Measurements from ENCODE around the gene RTL1. TPM values are rescaled to one million over a fixed set of nuclear protein-coding genes. Genes with fewer than 3 reads are reported as not detected.

RTL1 gene
- total RNA-seq, 3 donors from 2014 or later: not detected

DNA sequence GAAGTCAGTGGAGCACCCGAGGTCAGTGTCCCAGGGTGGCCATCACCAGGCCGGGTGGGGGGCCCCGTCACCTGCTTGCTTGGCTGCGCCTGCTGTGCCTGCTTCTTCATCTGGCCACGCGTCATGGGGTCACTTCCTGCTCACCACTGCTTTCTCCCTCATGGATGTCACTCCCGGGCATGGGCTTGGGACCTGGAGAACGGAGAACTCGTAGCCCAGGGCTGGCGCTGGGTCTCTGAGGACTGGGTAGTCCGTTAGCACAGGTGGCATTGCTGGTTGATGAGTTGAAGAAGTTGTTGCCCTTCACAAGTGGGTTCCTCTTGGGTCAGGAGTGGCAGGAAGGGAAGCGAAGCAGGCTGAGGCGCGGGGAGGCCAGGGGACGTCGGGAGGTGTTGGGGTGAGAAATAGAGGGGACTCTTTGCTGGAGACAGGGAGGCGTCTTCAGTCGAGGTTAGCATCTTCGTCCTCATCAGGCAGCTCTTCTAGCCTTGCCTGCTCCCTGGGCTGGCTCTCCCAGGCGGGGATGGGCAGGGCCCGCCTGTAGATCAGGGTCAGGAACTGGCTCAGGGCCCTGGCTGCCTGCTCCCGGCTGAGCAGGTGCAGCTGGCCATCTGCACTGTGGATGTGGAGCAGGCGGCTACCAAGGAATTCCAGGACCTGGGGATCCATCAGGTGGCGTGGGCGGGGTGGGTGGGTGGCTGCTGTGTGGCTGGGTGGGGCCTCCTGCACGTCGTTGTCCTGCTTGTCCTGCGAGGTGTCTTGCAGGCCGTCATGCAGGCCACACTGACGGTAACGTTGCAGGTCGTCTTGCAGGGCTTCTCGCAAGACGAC lies 23.0 kb downstream of the RTL1 start:
- intact Hi-C loops (cut with DNase I; ENCODE audit: low total_unique reads): no loop called here
- H3K4me1 ChIP-seq: no peaks in the 10 kb centered on the region
- DNase-seq (ENCODE audit: low spot score in 2 of 2): no peak

DNA sequence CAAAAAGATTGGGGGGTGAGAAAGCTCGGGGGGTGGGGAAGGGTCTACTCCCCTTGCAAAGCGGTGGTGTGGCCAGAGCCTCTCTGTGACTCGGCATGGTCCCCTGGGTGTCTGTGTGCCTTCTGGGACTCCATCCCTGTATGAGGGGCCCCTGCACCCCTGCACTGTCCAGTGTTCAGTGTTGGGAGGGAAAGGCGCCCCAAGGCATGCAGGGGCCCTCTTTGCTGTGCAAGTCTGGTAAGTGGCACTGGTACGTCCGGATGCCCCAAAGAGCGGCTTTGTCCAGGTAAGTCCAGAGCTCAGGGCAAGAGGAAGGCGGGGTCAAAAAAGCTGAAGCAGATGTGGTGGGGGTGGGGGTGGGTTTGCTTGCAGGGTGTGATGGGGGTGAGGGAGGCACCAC lies 23.7 kb downstream of the RTL1 start:
- intact Hi-C loops (cut with DNase I; ENCODE audit: low total_unique reads): loop anchor here (5.0 kb wide), 1 partner anchor 493 kb away; no protein-coding TSS in a partner anchor
- Histone ChIP-seq H3K4me1 (no peaks in the 10 kb centered on the region), H3K27me3 (peaks cover 0 to 18% of the 10 kb centered on the region in 2 donors), H3K4me3 (no peak overlapping the region), H3K9me3 (peaks cover 0 to 8% of the 10 kb centered on the region in 2 donors), H3K36me3 (no peaks in the 10 kb centered on the region), H3K27ac (no peak overlapping the region)
- TF ChIP-seq CTCF (IDR thresholded peaks at IDR 0.05): no peak
- TF ChIP-seq POLR2A (IDR thresholded peaks at IDR 0.05): no peak
- no peak for TF ChIP-seq POLR2AphosphoS5 (IDR thresholded peaks at IDR 0.05)
- no peak for DNase-seq (ENCODE audit: low spot score in 2 of 2)

More for the DNA sequence above, 23.0 kb downstream of the RTL1 start:
- Histone ChIP-seq H3K36me3 (no peaks in the 10 kb centered on the region), H3K4me3 (no peak overlapping the region), H3K27me3 (peaks cover 0 to 11% of the 10 kb centered on the region in 2 donors), H3K27ac (no peak overlapping the region), H3K9me3 (peaks cover 0 to 8% of the 10 kb centered on the region in 2 donors)
- TF ChIP-seq POLR2A (IDR thresholded peaks at IDR 0.05) (no peak), POLR2AphosphoS5 (IDR thresholded peaks at IDR 0.05) (no peak), CTCF (IDR thresholded peaks at IDR 0.05) (no peak)

DNA sequence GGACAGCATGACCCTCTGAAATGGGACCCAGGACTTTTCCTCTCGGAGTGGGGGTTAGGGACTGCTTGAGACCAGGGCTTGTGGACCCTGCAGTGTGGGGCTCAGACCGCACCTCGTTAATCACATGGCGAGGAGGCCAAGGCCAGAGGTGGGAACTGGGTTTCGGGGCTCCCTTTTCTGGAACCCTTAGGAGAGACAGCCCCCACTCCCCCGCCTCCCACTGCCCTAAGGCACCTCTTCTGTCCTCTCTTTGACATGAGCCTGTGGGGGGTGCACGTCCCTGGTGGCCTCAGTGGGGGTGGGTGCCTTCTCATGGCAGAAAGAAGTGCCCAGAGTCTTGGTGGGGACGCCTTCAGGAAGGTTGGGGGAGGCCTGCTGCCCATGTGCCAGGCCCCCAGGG lies 24.3 kb downstream of the RTL1 start:
- H3K27ac ChIP-seq: no peak overlapping the region
- peaks cover 0 to 23% of the 10 kb centered on the region in 2 donors for H3K27me3 ChIP-seq
- H3K36me3 ChIP-seq: no peaks in the 10 kb centered on the region
- no peaks in the 10 kb centered on the region for H3K4me1 ChIP-seq
- no peak overlapping the region for H3K4me3 ChIP-seq
- H3K9me3 ChIP-seq: peaks cover 0 to 8% of the 10 kb centered on the region in 2 donors
- intact Hi-C loops (cut with DNase I; ENCODE audit: low total_unique reads): loop anchor here (5.0 kb wide), 1 partner anchor 493 kb away; no protein-coding TSS in a partner anchor
- TF ChIP-seq POLR2A (IDR thresholded peaks at IDR 0.05) (no peak), POLR2AphosphoS5 (IDR thresholded peaks at IDR 0.05) (no peak), CTCF (IDR thresholded peaks at IDR 0.05) (no peak)
- DNase-seq (ENCODE audit: low spot score in 2 of 2): no peak

DNA sequence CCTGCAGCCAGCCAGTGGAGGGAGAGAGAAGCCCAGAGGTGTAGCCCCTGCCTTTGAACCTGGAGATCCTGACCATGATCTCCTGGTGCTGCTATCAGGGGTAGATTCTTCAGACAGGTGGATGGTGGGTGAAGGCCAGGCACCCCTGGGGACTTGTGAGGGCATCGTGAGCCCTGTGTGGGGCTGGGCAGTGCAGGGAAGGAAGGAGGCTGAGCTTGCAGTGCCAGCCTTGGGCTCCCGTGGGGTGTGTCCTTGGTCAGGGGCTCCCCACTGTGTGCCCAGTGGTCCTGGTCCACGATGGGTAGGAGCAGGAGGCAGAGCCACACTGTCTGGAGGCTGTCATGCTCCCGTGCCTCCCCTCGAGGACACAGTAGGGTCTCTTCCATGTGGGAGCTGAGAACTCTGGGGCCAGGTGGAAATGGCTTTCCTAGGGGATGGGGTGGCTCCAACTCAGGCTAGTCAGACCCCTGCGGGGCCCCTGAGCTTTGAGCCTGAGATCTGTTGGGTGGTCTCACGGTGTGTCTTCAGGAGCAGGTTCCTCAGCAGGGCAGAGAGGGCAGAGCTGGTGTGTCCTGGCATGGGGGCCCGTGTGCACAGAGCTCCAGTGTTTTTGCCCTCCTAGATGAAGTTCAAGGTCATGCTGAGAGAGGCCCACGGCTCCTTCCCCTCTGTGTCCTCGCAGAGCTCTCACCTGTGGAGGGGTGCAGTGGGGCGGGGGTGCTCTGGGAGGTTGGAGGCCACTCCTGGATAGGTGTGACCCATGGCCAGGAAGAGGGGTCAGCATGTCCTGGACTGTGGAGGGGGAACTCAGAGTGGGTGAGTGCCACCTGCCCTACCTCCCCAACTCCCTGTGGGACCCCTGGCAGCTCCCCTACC lies 25.0 kb downstream of the RTL1 start:
- Histone ChIP-seq H3K9me3 (peaks cover 0 to 8% of the 10 kb centered on the region in 2 donors), H3K36me3 (no peaks in the 10 kb centered on the region), H3K27me3 (peaks cover 0 to 23% of the 10 kb centered on the region in 2 donors), H3K4me3 (no peak overlapping the region), H3K4me1 (no peaks in the 10 kb centered on the region), H3K27ac (no peak overlapping the region)
- DNase-seq (ENCODE audit: low spot score in 2 of 2): no peak
- TF ChIP-seq POLR2A (IDR thresholded peaks at IDR 0.05): no peak
- TF ChIP-seq POLR2AphosphoS5 (IDR thresholded peaks at IDR 0.05): no peak
- TF ChIP-seq CTCF (IDR thresholded peaks at IDR 0.05): no peak
- intact Hi-C loops (cut with DNase I; ENCODE audit: low total_unique reads): loop anchor here (5.0 kb wide), 1 partner anchor 494 kb away; no protein-coding TSS in a partner anchor

All from breast epithelium (tissue), 4 donors.